ENCODE measurements around the gene IGLON5. TPM values are rescaled to one million over a fixed set of nuclear protein-coding genes. Genes with fewer than 3 reads are reported as not detected.
A peak's percentile ranks its signal among the peaks of the same experiment; 100 is the strongest.

Gene IGLON5
- polyA plus RNA-seq, 1 experiment, result not detected

GRCh38 chr19:51365965-51366388 lies 54.5 kb downstream of the IGLON5 start, which contains the start of gene ETFB:
Gene ETFB, minus strand, starts transcription at chr19:51366388. Its CDS starts 62 bp downstream, at chr19:51366326.
- TF ChIP-seq CTCF (IDR thresholded peaks at IDR 0.05; ENCODE audit: low read depth, low read length), result no peak
- H3K9me3 ChIP-seq (ENCODE audit: control insufficient read depth, insufficient read depth, low read length), result no peaks in the 10 kb centered on the region; the same call in 1 of the 2 replicates
- H3K4me3 ChIP-seq (ENCODE audit: low read depth, low read length), result peak within 1 kb of the TSS; percentile 90
- no peaks in the 10 kb centered on the region for H3K27me3 ChIP-seq (ENCODE audit: control insufficient read depth, insufficient read depth, low read length)
- peak within 1 kb of the TSS; percentile 81 for H3K27ac ChIP-seq (ENCODE audit: low read depth, low read length)
- CTCF ChIA-PET, result interaction anchor here (0.9 to 1.7 kb wide), 2 partner anchors 27 to 642 kb away, joined by 3 to 7 read pairs; no protein-coding TSS in a partner anchor
- POLR2A ChIA-PET, result interaction anchor here (0.6 to 1.7 kb wide), 3 partner anchors 26 to 338 kb away, joined by 3 to 11 read pairs (median 7); no protein-coding TSS in a partner anchor
- DNase-seq (ENCODE audit: low read depth, low spot score), result no peak

DNA sequence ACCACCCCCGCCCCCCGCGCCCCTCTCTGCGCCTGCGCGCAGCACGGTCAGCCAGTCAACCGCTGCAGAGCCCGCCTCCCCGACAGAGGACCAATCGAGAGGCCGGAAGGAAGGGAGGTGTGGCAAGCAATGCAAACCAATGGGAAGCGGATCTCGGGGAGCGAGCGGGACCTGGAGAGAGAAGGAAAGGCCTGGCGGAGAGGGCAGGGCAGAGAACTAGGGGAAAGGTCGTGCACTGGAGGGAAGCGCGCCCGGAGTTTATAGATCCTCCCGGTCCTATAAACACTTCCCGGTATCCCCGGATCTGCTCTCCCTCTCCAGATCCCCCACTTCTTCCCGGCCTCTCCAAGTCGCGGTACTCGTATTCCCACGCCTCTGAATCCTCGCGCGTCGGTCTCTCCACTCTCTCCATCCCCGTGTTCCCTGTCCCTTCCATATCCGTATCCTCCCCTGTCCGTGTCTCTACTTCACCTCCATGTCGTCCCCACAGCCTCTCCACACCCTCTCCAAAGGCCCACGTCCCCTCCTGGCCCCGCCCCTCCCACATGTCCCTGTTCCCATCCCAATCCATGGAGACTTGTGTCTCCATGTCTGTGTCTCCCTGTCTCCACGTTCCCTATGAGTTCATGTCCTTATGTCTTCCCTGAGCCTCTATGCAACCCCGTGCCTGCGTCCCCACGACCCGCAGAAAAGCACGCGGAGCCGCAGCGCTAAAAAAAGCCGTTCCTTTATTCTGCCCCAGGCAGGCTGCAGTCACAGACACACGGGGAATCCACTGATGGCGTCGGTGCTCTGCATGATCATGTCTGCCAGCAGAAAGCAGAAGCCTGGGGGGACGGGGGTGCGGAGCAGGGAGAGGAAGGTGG lies 55.2 kb downstream of the IGLON5 start:
- H3K4me3 ChIP-seq (ENCODE audit: low read depth, low read length), result peak overlapping the region; percentile 90
- ChIA-PET POLR2A (interaction anchor here (1.5 to 1.7 kb wide), 4 partner anchors 26 to 1437 kb away, joined by 3 to 28 read pairs (median 9); no protein-coding TSS in a partner anchor), CTCF (interaction anchor here (1.4 to 1.7 kb wide), 2 partner anchors 27 to 28 kb away, joined by 5 to 7 read pairs; no protein-coding TSS in a partner anchor)
- peak; percentile 95 for DNase-seq (ENCODE audit: low read depth, low spot score)
- no peaks in the 10 kb centered on the region for H3K27me3 ChIP-seq (ENCODE audit: control insufficient read depth, insufficient read depth, low read length)
- no peaks in the 10 kb centered on the region; the same call in 1 of the 2 replicates for H3K9me3 ChIP-seq (ENCODE audit: control insufficient read depth, insufficient read depth, low read length)
- H3K27ac ChIP-seq (ENCODE audit: low read depth, low read length), result peak overlapping the region; percentile 81
- TF ChIP-seq CTCF (IDR thresholded peaks at IDR 0.05; ENCODE audit: low read depth, low read length), result no peak

DNA sequence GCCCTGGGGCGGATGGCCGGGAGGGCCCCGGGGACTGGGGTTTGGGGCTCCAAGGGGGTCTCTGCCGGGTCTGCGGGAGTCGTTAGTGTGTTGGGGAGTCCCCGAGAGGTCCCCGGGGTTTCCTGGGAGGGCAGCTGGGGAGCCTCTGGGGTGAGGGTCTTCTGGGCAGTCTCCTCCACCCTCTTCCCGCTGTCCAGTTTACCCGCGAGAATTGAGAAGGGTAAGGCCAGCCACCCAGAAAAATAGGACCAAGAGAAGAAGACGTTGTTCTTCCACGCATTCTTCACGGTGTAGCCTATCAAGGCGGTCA lies 55.8 kb downstream of the IGLON5 start:
- H3K9me3 ChIP-seq (ENCODE audit: control insufficient read depth, insufficient read depth, low read length), result no peaks in the 10 kb centered on the region; the same call in 1 of the 2 replicates
- no peak for DNase-seq (ENCODE audit: low read depth, low spot score)
- CTCF ChIA-PET, result interaction anchor here (0.7 to 1.4 kb wide), 5 partner anchors 12 to 290 kb away, joined by 3 to 7 read pairs (median 4); no protein-coding TSS in a partner anchor
- no peak for TF ChIP-seq CTCF (IDR thresholded peaks at IDR 0.05; ENCODE audit: low read depth, low read length)
- H3K27ac ChIP-seq (ENCODE audit: low read depth, low read length), result peak overlapping the region; percentile 81
- POLR2A ChIA-PET, result interaction anchor here (1.1 to 1.5 kb wide), 4 partner anchors 13 to 1437 kb away, joined by 3 to 28 read pairs (median 8); no protein-coding TSS in a partner anchor
- H3K27me3 ChIP-seq (ENCODE audit: control insufficient read depth, insufficient read depth, low read length), result peaks cover under 1% of the 10 kb centered on the region
- peak overlapping the region; percentile 68 for H3K4me3 ChIP-seq (ENCODE audit: low read depth, low read length)

- Histone ChIP-seq H3K4me3 (ENCODE audit: low read depth, low read length) (peak overlapping the region; percentile 83), H3K27me3 (ENCODE audit: control insufficient read depth, insufficient read depth, low read length) (peaks cover 6% of the 10 kb centered on the region), H3K27ac (ENCODE audit: low read depth, low read length) (peak overlapping the region; percentile 81), H3K9me3 (ENCODE audit: control insufficient read depth, insufficient read depth, low read length) (no peaks in the 10 kb centered on the region; the same call in 1 of the 2 replicates)
- CTCF ChIA-PET, result interaction anchor here (0.7 to 1.4 kb wide), 6 partner anchors 8 to 289 kb away, joined by 3 to 7 read pairs (median 4); no protein-coding TSS in a partner anchor
- POLR2A ChIA-PET, result interaction anchor here (0.6 to 1.5 kb wide), 7 partner anchors 8 to 1438 kb away, joined by 3 to 28 read pairs (median 4); no protein-coding TSS in a partner anchor
- TF ChIP-seq CTCF (IDR thresholded peaks at IDR 0.05; ENCODE audit: low read depth, low read length), result no peak
- peak; percentile 98 for DNase-seq (ENCODE audit: low read depth, low spot score)
Observed at GRCh38 chr19:51367565-51368365, 56.3 kb downstream of the IGLON5 start.
